Measurements from ENCODE around the gene NOSTRIN. TPM values are rescaled to one million over a fixed set of nuclear protein-coding genes. Genes with fewer than 3 reads are reported as not detected.
"Not testable (repeated sequence)": the region's sequence is repeated elsewhere in the genome, so short reads cannot be mapped to it uniquely, and the experiment has no call there.

NOSTRIN gene
- polyA plus RNA-seq, 3 donors from 2014 or later, result not detected

GRCh38 chr2:168780669-168781071 is 21.8 kb upstream of the NOSTRIN start:
- no peaks in the 10 kb centered on the region for H3K4me1 Mint-ChIP-seq
- no peak overlapping the region for H3K4me3 Mint-ChIP-seq
- peaks cover 0 to 4% (median 4%) of the 10 kb centered on the region in 3 donors for H3K36me3 Mint-ChIP-seq
- no peaks in the 10 kb centered on the region for H3K9me3 Mint-ChIP-seq
- H3K27me3 Mint-ChIP-seq (ENCODE audit: low read depth in 3 of 3), result peaks cover 0 to 3% (median 3%) of the 10 kb centered on the region in 3 donors
- no peak for DNase-seq
- H3K27ac Mint-ChIP-seq, result no peak overlapping the region

GRCh38 chr2:168781191-168781817 is 21.1 kb upstream of the NOSTRIN start:
- Mint-ChIP-seq H3K4me1 (no peaks in the 10 kb centered on the region), H3K9me3 (no peaks in the 10 kb centered on the region), H3K27me3 (ENCODE audit: low read depth in 3 of 3) (peaks cover 0 to 3% (median 3%) of the 10 kb centered on the region in 3 donors), H3K27ac (no peak overlapping the region), H3K4me3 (no peak overlapping the region), H3K36me3 (no peaks in the 10 kb centered on the region)
- DNase-seq, result no peak

GRCh38 chr2:168782271-168782670 is 20.2 kb upstream of the NOSTRIN start:
- H3K27me3 Mint-ChIP-seq (ENCODE audit: low read depth in 3 of 3), result peaks cover 0 to 3% (median 3%) of the 10 kb centered on the region in 3 donors
- no peak for DNase-seq
- no peaks in the 10 kb centered on the region for H3K9me3 Mint-ChIP-seq
- H3K36me3 Mint-ChIP-seq, result no peaks in the 10 kb centered on the region
- H3K27ac Mint-ChIP-seq, result no peak overlapping the region
- H3K4me1 Mint-ChIP-seq, result no peaks in the 10 kb centered on the region
- H3K4me3 Mint-ChIP-seq, result no peak overlapping the region

- Mint-ChIP-seq H3K4me1 (no peaks in the 10 kb centered on the region), H3K27me3 (ENCODE audit: low read depth in 3 of 3) (peaks cover 2 to 3% (median 2%) of the 10 kb centered on the region in 3 donors), H3K36me3 (peaks cover 0 to 3% (median 0%) of the 10 kb centered on the region in 3 donors), H3K4me3 (no peak overlapping the region), H3K9me3 (peaks cover 0 to 2% (median 0%) of the 10 kb centered on the region in 6 donors), H3K27ac (no peak overlapping the region)
- DNase-seq, result no peak
These were observed 17.4 kb upstream of the NOSTRIN start for GRCh38 chr2:168784993-168785392.

GRCh38 chr2:168787098-168787781 is 15.2 kb upstream of the NOSTRIN start:
- peaks cover 0 to 2% (median 0%) of the 10 kb centered on the region in 6 donors for H3K9me3 Mint-ChIP-seq
- no peak overlapping the region for H3K27ac Mint-ChIP-seq
- no peak for DNase-seq
- H3K4me3 Mint-ChIP-seq, result no peak overlapping the region
- peaks cover 0 to 3% (median 0%) of the 10 kb centered on the region in 3 donors for H3K36me3 Mint-ChIP-seq
- H3K27me3 Mint-ChIP-seq (ENCODE audit: low read depth in 3 of 3), result peaks cover 0 to 4% (median 2%) of the 10 kb centered on the region in 3 donors
- no peaks in the 10 kb centered on the region for H3K4me1 Mint-ChIP-seq

- Mint-ChIP-seq H3K4me1 (no peaks in the 10 kb centered on the region), H3K27me3 (ENCODE audit: low read depth in 3 of 3) (peaks cover under 1 to 4% (median 3%) of the 10 kb centered on the region in 3 donors), H3K4me3 (no peak overlapping the region), H3K27ac (no peak overlapping the region), H3K36me3 (peaks cover 0 to 3% (median 0%) of the 10 kb centered on the region in 3 donors), H3K9me3 (peaks cover 0 to 2% (median 0%) of the 10 kb centered on the region in 6 donors)
- no peak for DNase-seq
These were observed 14.6 kb upstream of the NOSTRIN start for GRCh38 chr2:168787782-168788376.

- peaks cover 0 to 3% (median 0%) of the 10 kb centered on the region in 3 donors for H3K36me3 Mint-ChIP-seq
- peaks cover 0 to 6% (median 0%) of the 10 kb centered on the region in 6 donors for H3K9me3 Mint-ChIP-seq
- no peaks in the 10 kb centered on the region for H3K4me1 Mint-ChIP-seq
- no peak for DNase-seq
- H3K27ac Mint-ChIP-seq, result no peak overlapping the region
- no peak overlapping the region for H3K4me3 Mint-ChIP-seq
- peaks cover 4 to 6% (median 4%) of the 10 kb centered on the region in 3 donors for H3K27me3 Mint-ChIP-seq (ENCODE audit: low read depth in 3 of 3)
These were observed 12.7 kb upstream of the NOSTRIN start for GRCh38 chr2:168789776-168790175.

GRCh38 chr2:168790226-168790902 is 12.1 kb upstream of the NOSTRIN start:
- H3K27me3 Mint-ChIP-seq (ENCODE audit: low read depth in 3 of 3), result peaks cover 3 to 6% (median 4%) of the 10 kb centered on the region in 3 donors
- no peak overlapping the region for H3K4me3 Mint-ChIP-seq
- peaks cover 0 to 6% (median 0%) of the 10 kb centered on the region in 6 donors for H3K9me3 Mint-ChIP-seq
- no peaks in the 10 kb centered on the region for H3K4me1 Mint-ChIP-seq
- DNase-seq, result no peak
- peaks cover 0 to 3% (median 0%) of the 10 kb centered on the region in 3 donors for H3K36me3 Mint-ChIP-seq
- no peak overlapping the region for H3K27ac Mint-ChIP-seq

GRCh38 chr2:168791140-168791539 is 11.3 kb upstream of the NOSTRIN start:
- not testable (repeated sequence) for DNase-seq; H3K36me3 Mint-ChIP-seq; H3K27me3 Mint-ChIP-seq (ENCODE audit: low read depth in 3 of 3); H3K4me3 Mint-ChIP-seq; H3K9me3 Mint-ChIP-seq; H3K27ac Mint-ChIP-seq; H3K4me1 Mint-ChIP-seq

- Mint-ChIP-seq H3K4me3 (no peak overlapping the region), H3K4me1 (no peaks in the 10 kb centered on the region), H3K9me3 (peaks cover 0 to 4% (median 0%) of the 10 kb centered on the region in 6 donors), H3K27me3 (ENCODE audit: low read depth in 3 of 3) (peaks cover 3 to 9% (median 4%) of the 10 kb centered on the region in 3 donors), H3K36me3 (no peaks in the 10 kb centered on the region), H3K27ac (no peak overlapping the region)
- no peak for DNase-seq
These were observed 8.8 kb upstream of the NOSTRIN start for GRCh38 chr2:168793596-168793995.

GRCh38 chr2:168794968-168795367 is 7.5 kb upstream of the NOSTRIN start:
- H3K36me3 Mint-ChIP-seq, result no peaks in the 10 kb centered on the region
- no peak overlapping the region for H3K4me3 Mint-ChIP-seq
- DNase-seq, result no peak
- no peaks in the 10 kb centered on the region for H3K4me1 Mint-ChIP-seq
- peaks cover 0 to 4% (median 0%) of the 10 kb centered on the region in 6 donors for H3K9me3 Mint-ChIP-seq
- H3K27me3 Mint-ChIP-seq (ENCODE audit: low read depth in 3 of 3), result peaks cover 4 to 14% (median 6%) of the 10 kb centered on the region in 3 donors
- H3K27ac Mint-ChIP-seq, result no peak overlapping the region

- H3K4me1 Mint-ChIP-seq, result no peaks in the 10 kb centered on the region
- H3K4me3 Mint-ChIP-seq, result no peak overlapping the region
- peaks cover 0 to 4% (median 0%) of the 10 kb centered on the region in 6 donors for H3K9me3 Mint-ChIP-seq
- H3K27me3 Mint-ChIP-seq (ENCODE audit: low read depth in 3 of 3), result peaks cover 4 to 15% (median 6%) of the 10 kb centered on the region in 3 donors
- no peaks in the 10 kb centered on the region for H3K36me3 Mint-ChIP-seq
- H3K27ac Mint-ChIP-seq, result no peak overlapping the region
- DNase-seq, result no peak
These were observed 6.3 kb upstream of the NOSTRIN start for GRCh38 chr2:168796090-168796577.

- peaks cover 0 to 4% (median 0%) of the 10 kb centered on the region in 6 donors for H3K9me3 Mint-ChIP-seq
- no peak overlapping the region for H3K4me3 Mint-ChIP-seq
- no peak overlapping the region for H3K27ac Mint-ChIP-seq
These were observed 5.7 kb upstream of the NOSTRIN start for GRCh38 chr2:168796583-168797285.

More at GRCh38 chr2:168796583-168797285, 5.7 kb upstream of the NOSTRIN start:
- DNase-seq, result no peak
- Mint-ChIP-seq H3K4me1 (no peaks in the 10 kb centered on the region), H3K27me3 (ENCODE audit: low read depth in 3 of 3) (peaks cover 4 to 15% (median 4%) of the 10 kb centered on the region in 3 donors), H3K36me3 (no peaks in the 10 kb centered on the region)
